PC-3 (cell line): ENCODE results near the gene DPH6. TPM values are rescaled to one million over a fixed set of nuclear protein-coding genes. Genes with fewer than 3 reads are reported as not detected.

ENCODE experiments used
- ATAC-seq: fragments of 200-7000 bp; cut with Tn5 transposase; 2 replicates; pipeline ENCODE4 v1.9.1; 2020; ENCODE audit warnings: mild to moderate bottlenecking, moderate library complexity
- BruUV-seq: library from RNA; stranded (reverse); fragments of 400-500 nt; replicated peaks from 2 replicates; lab custom pipeline; 2021; lab: Mats Ljungman, UMichigan
- CTCF ChIA-PET: fragments of 300-600 bp; sonication (Branson Sonifier 250); formaldehyde crosslinking; loops from one replicate; lab custom pipeline; 2022; ENCODE audit warnings: antibody characterized with exemption; lab: Charles Lee
- POLR2A ChIA-PET: fragments of 300-600 bp; sonication (Branson Sonifier 250); formaldehyde crosslinking; loops from one replicate; lab custom pipeline; 2022; ENCODE audit warnings: antibody characterized with exemption; ENCODE audit not compliant: unreplicated experiment; lab: Charles Lee
- DNase-seq: peaks from one replicate; pipeline ENCODE4 v3.0.0-alpha.2; 2015
- H2AFZ ChIP-seq: fragments of 300-600 bp; sonication (generic); 2 replicates; pipeline ENCODE4 v1.6.0; 2016; ENCODE audit warnings: antibody characterized with exemption, low read length
- H3F3A ChIP-seq: fragments of 300-600 bp; sonication (generic); one replicate; pipeline ENCODE4 v1.6.0; 2017; ENCODE audit warnings: antibody characterized with exemption, low read length, control low read depth, mild to moderate bottlenecking; ENCODE audit not compliant: unreplicated experiment
- H3K27ac ChIP-seq: fragments of 300-600 bp; sonication (generic); 2 replicates; pipeline ENCODE4 v1.5.1; 2016; ENCODE audit warnings: mild to moderate bottlenecking, low read length
- H3K27me3 ChIP-seq: fragments of 300-600 bp; sonication (generic); 2 replicates; pipeline ENCODE4 v1.6.1; 2016; ENCODE audit warnings: low read length, mixed read lengths
- H3K36me3 ChIP-seq: fragments of 300-600 bp; sonication (generic); 2 replicates; pipeline ENCODE4 v1.6.1; 2016; ENCODE audit warnings: low read depth, mixed run types, low read length, mixed read lengths
- H3K4me1 ChIP-seq: fragments of 300-600 bp; sonication (generic); 2 replicates; pipeline ENCODE4 v1.5.1; 2016; ENCODE audit warnings: low read length; ENCODE audit not compliant: insufficient read depth
- H3K4me2 ChIP-seq: fragments of 300-600 bp; sonication (generic); 2 replicates; pipeline ENCODE4 v1.6.0; 2016; ENCODE audit warnings: low read length
- H3K4me3 ChIP-seq: fragments of 300-600 bp; sonication (generic); 2 replicates; pipeline ENCODE4 v1.5.1; 2016; ENCODE audit warnings: mild to moderate bottlenecking, low read length, mixed read lengths
- H3K79me2 ChIP-seq: fragments of 300-600 bp; sonication (generic); 2 replicates; pipeline ENCODE4 v1.6.1; 2017; ENCODE audit warnings: low read length, mixed read lengths
- H3K9ac ChIP-seq: fragments of 300-600 bp; sonication (generic); 2 replicates; pipeline ENCODE4 v1.6.0; 2016; ENCODE audit warnings: mild to moderate bottlenecking, low read length
- H3K9me2 ChIP-seq: fragments of 300-600 bp; sonication (generic); replicated peaks from 2 replicates; pipeline ENCODE4 v1.6.1; 2016; ENCODE audit warnings: mixed run types, low read length, mixed read lengths
- H3K9me3 ChIP-seq: fragments of 300-600 bp; sonication (generic); 2 replicates; pipeline ENCODE4 v1.6.1; 2016; ENCODE audit warnings: low read length, mixed read lengths
- H4K20me1 ChIP-seq: fragments of 300-600 bp; sonication (generic); 2 replicates; pipeline ENCODE4 v1.6.1; 2016; ENCODE audit warnings: low read length, mixed read lengths
- EZH2 ChIP-seq: fragments of 300-600 bp; sonication (generic); IDR thresholded peaks from one replicate; pipeline ENCODE4 v1.6.1; 2017; ENCODE audit warnings: antibody characterized with exemption, mild to moderate bottlenecking, low read length; ENCODE audit not compliant: unreplicated experiment
- EZH2phosphoT487 ChIP-seq: fragments of 300-600 bp; sonication (generic); IDR thresholded peaks from 2 replicates; pipeline ENCODE4 v1.6.1; 2018; ENCODE audit warnings: mild to moderate bottlenecking, antibody characterized with exemption, low read length, borderline replicate concordance
- intact Hi-C: fragments of 100-400 bp; cut with micrococcal nuclease; formaldehyde crosslinking; loops from 2 replicates; pipeline ENCODE4 v1.9.0; 2023
- total RNA-seq: library from RNA; depleted of rRNA; stranded (reverse); fragments of >200 nt; gene quantifications from 2 replicates; pipeline ENCODE4 v1.2.3, GENCODE V29; 2014
- TF ChIP-seq, protein P1 (sequence below): fragments of 300-600 bp; sonication (generic); conservative IDR thresholded peaks from 2 replicates; pipeline ENCODE4 v1.5.1; 2017; ENCODE audit warnings: antibody characterized with exemption, low read depth, mild to moderate bottlenecking, low read length

The DPH6 gene
- total RNA-seq, 1 experiment from 2014 or later: 6.9 TPM

DNA sequence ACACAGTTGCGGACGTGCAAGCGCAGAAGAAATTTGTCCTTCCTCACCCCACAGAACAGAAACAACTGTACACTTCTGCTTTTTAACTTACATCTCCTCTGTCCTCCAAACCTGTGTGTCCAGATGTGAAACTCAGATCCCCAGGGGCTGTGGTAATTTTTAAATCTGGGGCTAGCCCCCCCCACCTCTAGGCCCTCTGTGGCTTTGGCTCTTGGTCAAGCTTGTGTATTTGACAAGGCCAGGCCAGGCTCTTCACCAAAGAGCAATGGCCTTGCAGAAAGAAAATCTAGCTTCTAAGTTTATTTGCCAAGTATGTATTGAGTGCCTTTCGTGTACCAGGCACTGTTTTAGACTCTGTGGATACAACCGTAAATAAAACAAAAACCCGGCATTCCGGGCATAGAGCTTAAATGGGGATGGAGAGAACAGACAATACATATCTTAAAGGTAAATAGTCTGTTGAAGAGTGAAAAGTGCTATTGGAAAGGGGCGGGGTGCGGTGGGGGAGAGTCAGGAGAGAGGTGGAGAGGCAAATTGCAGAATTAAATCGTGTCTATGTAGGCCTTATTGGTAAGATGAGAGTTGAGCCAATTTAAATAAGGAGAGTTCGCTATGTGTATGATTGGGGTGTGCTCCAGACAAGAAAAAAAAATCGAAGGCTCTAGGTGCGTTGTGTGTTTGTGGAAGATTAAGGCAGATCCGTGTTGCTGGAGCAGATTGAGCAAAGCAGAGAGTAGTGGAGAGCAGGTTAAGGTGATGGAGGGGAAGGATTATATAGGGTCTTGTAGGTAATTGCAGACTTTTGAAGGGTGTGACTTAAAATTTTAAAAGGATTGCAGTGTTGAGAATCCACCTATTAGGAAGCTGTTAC lies 781 bp upstream of the DPH6 start:
- Histone ChIP-seq H3F3A (no peaks in the 10 kb centered on the region), H3K79me2 (0 out of 2 replicates have a peak, but pooled peaks cover 9% of the 10 kb centered on the region), H3K36me3 (no peaks in the 10 kb centered on the region), H3K9ac (peak overlapping the region; percentile 94), H3K9me2 (no peaks in the 10 kb centered on the region), H2AFZ (peak overlapping the region; percentile 97), H3K27me3 (no peaks in the 10 kb centered on the region), H3K9me3 (no peaks in the 10 kb centered on the region), H3K4me3 (peak overlapping the region; percentile 76), H3K27ac (peak overlapping the region; percentile 89), H4K20me1 (no peaks in the 10 kb centered on the region), H3K4me1 (peaks cover 19% of the 10 kb centered on the region), H3K4me2 (peak overlapping the region; percentile 83)
- TSS peak; percentile 78 for BruUV-seq
- CTCF ChIA-PET: no interaction called here
- peak; percentile 3; the same call in 1 of the 2 replicates for ATAC-seq
- TF ChIP-seq, protein P1, sequence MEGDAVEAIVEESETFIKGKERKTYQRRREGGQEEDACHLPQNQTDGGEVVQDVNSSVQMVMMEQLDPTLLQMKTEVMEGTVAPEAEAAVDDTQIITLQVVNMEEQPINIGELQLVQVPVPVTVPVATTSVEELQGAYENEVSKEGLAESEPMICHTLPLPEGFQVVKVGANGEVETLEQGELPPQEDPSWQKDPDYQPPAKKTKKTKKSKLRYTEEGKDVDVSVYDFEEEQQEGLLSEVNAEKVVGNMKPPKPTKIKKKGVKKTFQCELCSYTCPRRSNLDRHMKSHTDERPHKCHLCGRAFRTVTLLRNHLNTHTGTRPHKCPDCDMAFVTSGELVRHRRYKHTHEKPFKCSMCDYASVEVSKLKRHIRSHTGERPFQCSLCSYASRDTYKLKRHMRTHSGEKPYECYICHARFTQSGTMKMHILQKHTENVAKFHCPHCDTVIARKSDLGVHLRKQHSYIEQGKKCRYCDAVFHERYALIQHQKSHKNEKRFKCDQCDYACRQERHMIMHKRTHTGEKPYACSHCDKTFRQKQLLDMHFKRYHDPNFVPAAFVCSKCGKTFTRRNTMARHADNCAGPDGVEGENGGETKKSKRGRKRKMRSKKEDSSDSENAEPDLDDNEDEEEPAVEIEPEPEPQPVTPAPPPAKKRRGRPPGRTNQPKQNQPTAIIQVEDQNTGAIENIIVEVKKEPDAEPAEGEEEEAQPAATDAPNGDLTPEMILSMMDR: no peak
- no peak for TF ChIP-seq EZH2
- TF ChIP-seq EZH2phosphoT487: no peak
- POLR2A ChIA-PET: no interaction called here
- intact Hi-C loops: loop anchor here (10.0 kb wide), 1 partner anchor 562 kb away; the partner anchor contains the start of gene ZNF770
- peak; percentile 6 for DNase-seq

DNA sequence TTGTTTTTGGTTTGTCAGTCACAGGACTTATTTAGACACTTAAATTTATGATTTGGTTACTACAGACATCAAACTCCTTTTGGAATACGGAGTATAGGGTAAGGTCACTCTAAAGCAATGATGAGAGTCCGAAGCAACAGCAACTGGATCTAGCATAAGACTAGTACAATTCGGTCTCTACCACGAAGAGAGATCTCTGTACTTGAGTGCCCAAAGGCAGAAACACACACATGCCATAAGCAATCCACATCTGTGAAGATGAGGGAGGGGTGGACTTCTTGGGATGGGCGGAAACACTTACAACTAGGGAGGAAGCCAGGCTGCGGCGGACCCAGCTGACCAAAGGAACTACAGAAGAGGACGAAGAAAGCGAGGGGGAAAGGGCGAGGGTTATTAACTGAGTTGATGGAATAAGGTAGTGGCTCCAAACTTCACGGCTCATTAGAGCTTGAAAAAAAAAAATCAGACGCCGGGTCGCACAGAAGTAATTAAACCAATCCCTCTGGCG lies 595 bp downstream of the DPH6 start:
- POLR2A ChIA-PET: interaction anchor here (0.5 to 0.6 kb wide), 2 partner anchors 576 to 1067 kb away, joined by 3 to 4 read pairs; no protein-coding TSS in a partner anchor
- Histone ChIP-seq H4K20me1 (no peaks in the 10 kb centered on the region), H3K9me2 (no peaks in the 10 kb centered on the region), H3K27ac (peak overlapping the region; percentile 89), H3K9ac (peak overlapping the region; percentile 94), H3K4me2 (peak overlapping the region; percentile 83), H3F3A (no peaks in the 10 kb centered on the region), H3K4me1 (peaks cover 19% of the 10 kb centered on the region), H3K36me3 (no peaks in the 10 kb centered on the region), H2AFZ (peak overlapping the region; percentile 97), H3K9me3 (no peaks in the 10 kb centered on the region), H3K27me3 (no peaks in the 10 kb centered on the region), H3K79me2 (0 out of 2 replicates have a peak, but pooled peaks cover 9% of the 10 kb centered on the region), H3K4me3 (peak overlapping the region; percentile 76)
- CTCF ChIA-PET: interaction anchor here (0.7 kb wide), 1 partner anchor 465 kb away, joined by 3 read pairs; no protein-coding TSS in a partner anchor
- DNase-seq: peak; percentile 38
- ATAC-seq: peak; percentile 57
- BruUV-seq: TSS peak; percentile 72
- intact Hi-C loops: loop anchor here (2.0 to 10.0 kb wide), 2 partner anchors 179 to 561 kb away; partner anchors contain the start of gene ZNF770
- TF ChIP-seq, protein P1: no peak
- TF ChIP-seq EZH2: no peak
- no peak for TF ChIP-seq EZH2phosphoT487
